Liver (tissue), 9 donors: Measurements from ENCODE around the gene ZNF493. TPM values are rescaled to one million over a fixed set of nuclear protein-coding genes. Genes with fewer than 3 reads are reported as not detected.

ENCODE experiments used
- DNase-seq: peaks from one replicate; pipeline ENCODE4 v3.0.0-alpha.2; 2017; ENCODE audit warnings: low spot score
- H3K27ac ChIP-seq, 2 donors: one replicate each; pipeline ENCODE4 v1.7.0; 2013; ENCODE audit warnings: inconsistent platforms in 2 of 2, low read length in 2 of 2, control low read depth in 1 of 2, low read depth in 1 of 2, mild to moderate bottlenecking in 1 of 2
- H3K27me3 ChIP-seq, 4 donors: one replicate each; pipeline versions ENCODE4 v1.6.1 to v1.7.0; 2013; ENCODE audit warnings: low read length in 3 of 4, inconsistent platforms in 1 of 4, mild to moderate bottlenecking in 1 of 4, moderate library complexity in 1 of 4; ENCODE audit not compliant: control insufficient read depth in 4 of 4, insufficient read depth in 4 of 4
- H3K36me3 ChIP-seq, 4 donors: one replicate each; pipeline versions ENCODE4 v1.6.1 to v1.7.0; 2013; ENCODE audit warnings: low read length in 3 of 4, mild to moderate bottlenecking in 3 of 4, low read depth in 1 of 4, moderate library complexity in 1 of 4; ENCODE audit not compliant: control insufficient read depth in 4 of 4, insufficient read depth in 3 of 4
- H3K4me1 ChIP-seq, 4 donors: one replicate each; pipeline versions ENCODE4 v1.6.1 to v1.7.0; 2013; ENCODE audit warnings: low read length in 3 of 4, mild to moderate bottlenecking in 3 of 4, moderate library complexity in 1 of 4; ENCODE audit not compliant: control insufficient read depth in 4 of 4, insufficient read depth in 4 of 4
- H3K4me3 ChIP-seq, 3 donors: one replicate each; pipeline versions ENCODE4 v1.6.1 to v1.7.0; 2013; ENCODE audit warnings: low read length in 3 of 3, control low read depth in 1 of 3, low read depth in 1 of 3, mild to moderate bottlenecking in 1 of 3
- H3K9ac ChIP-seq, 2 donors: one replicate each; pipeline ENCODE4 v1.7.0; 2013; ENCODE audit warnings: low read length in 2 of 2, mild to moderate bottlenecking in 2 of 2, moderate library complexity in 2 of 2, control low read depth in 1 of 2, low read depth in 1 of 2
- H3K9me3 ChIP-seq, 4 donors: one replicate each; pipeline versions ENCODE4 v1.6.1 to v1.7.0; 2013; ENCODE audit warnings: low read length in 3 of 4; ENCODE audit not compliant: control insufficient read depth in 4 of 4
- ATF3 ChIP-seq: IDR thresholded peaks from 2 replicates; pipeline ENCODE4 v1.6.1; 2016; ENCODE audit warnings: antibody characterized with exemption
- CTCF ChIP-seq: fragments of 150-350 bp; IDR thresholded peaks from 2 replicates; pipeline ENCODE4 v1.5.1; 2017; ENCODE audit warnings: improper control_type of control experiment, low read depth, low read length; ENCODE audit not compliant: missing input control
- EGR1 ChIP-seq, 2 donors: IDR thresholded peaks; 2 replicates each; pipeline ENCODE4 v1.6.1; 2016 to 2018; ENCODE audit warnings: antibody characterized with exemption in 2 of 2, low read depth in 2 of 2
- FOXA1 ChIP-seq: IDR thresholded peaks from 2 replicates; pipeline ENCODE4 v1.6.1; 2016; ENCODE audit warnings: antibody characterized with exemption
- FOXA2 ChIP-seq: IDR thresholded peaks from 2 replicates; pipeline ENCODE4 v1.6.1; 2016; ENCODE audit warnings: antibody characterized with exemption
- GABPA ChIP-seq, 2 donors: IDR thresholded peaks in 1 of 2; conservative IDR thresholded peaks in 1 of 2; 2 replicates each; pipeline ENCODE4 v1.6.1; 2016; ENCODE audit warnings: antibody characterized with exemption in 2 of 2, mild to moderate bottlenecking in 1 of 2, moderate library complexity in 1 of 2
- HNF4A ChIP-seq, 2 donors: conservative IDR thresholded peaks; 2 replicates each; pipeline ENCODE4 v1.6.1; 2016; ENCODE audit warnings: antibody characterized with exemption in 2 of 2, mild to moderate bottlenecking in 2 of 2
- HNF4G ChIP-seq: IDR thresholded peaks from 2 replicates; pipeline ENCODE4 v1.6.1; 2016; ENCODE audit warnings: antibody characterized with exemption
- JUND ChIP-seq, 2 donors: IDR thresholded peaks; 2 replicates each; pipeline ENCODE4 v1.6.1; 2016; ENCODE audit warnings: antibody characterized with exemption in 2 of 2
- MAX ChIP-seq: IDR thresholded peaks from 2 replicates; pipeline ENCODE4 v1.6.1; 2016; ENCODE audit warnings: antibody characterized with exemption
- NR2F2 ChIP-seq: IDR thresholded peaks from 2 replicates; pipeline ENCODE4 v1.6.1; 2016; ENCODE audit warnings: antibody characterized with exemption
- RAD21 ChIP-seq, 2 donors: IDR thresholded peaks; 2 replicates each; pipeline ENCODE4 v1.6.1; 2016; ENCODE audit warnings: antibody characterized with exemption in 2 of 2, mild to moderate bottlenecking in 2 of 2
- REST ChIP-seq: IDR thresholded peaks from 2 replicates; pipeline ENCODE4 v1.6.1; 2016; ENCODE audit warnings: antibody characterized with exemption, mild to moderate bottlenecking
- RXRA ChIP-seq, 2 donors: IDR thresholded peaks; 2 replicates each; pipeline ENCODE4 v1.6.1; 2017 to 2018; ENCODE audit warnings: antibody characterized with exemption in 2 of 2, mild to moderate bottlenecking in 1 of 2
- SP1 ChIP-seq: IDR thresholded peaks from 2 replicates; pipeline ENCODE4 v1.6.1; 2018; ENCODE audit warnings: antibody characterized with exemption, mild to moderate bottlenecking
- TAF1 ChIP-seq: conservative IDR thresholded peaks from 2 replicates; pipeline ENCODE4 v1.6.1; 2016; ENCODE audit warnings: antibody characterized with exemption, mild to moderate bottlenecking
- YY1 ChIP-seq: IDR thresholded peaks from 2 replicates; pipeline ENCODE4 v1.6.1; 2016; ENCODE audit warnings: antibody characterized with exemption, mild to moderate bottlenecking
- ZBTB33 ChIP-seq: IDR thresholded peaks from 2 replicates; pipeline ENCODE4 v1.6.1; 2016; ENCODE audit warnings: antibody characterized with exemption
- WGBS: extraction: QIAGEN DNeasy Blood & Tissue Kit; methylation state at CpG from one replicate; pipeline ENCODE4 v1.1.7; 2013; 5-methylcytosine and 5-hydroxymethylcytosine counted together
- polyA plus RNA-seq, 2 donors: library from polyadenylated mRNA; stranded (reverse) in 1 of 2; unstranded in 1 of 2; fragments of 200-250 nt in 1 of 2; fragments of >200 nt in 1 of 2; fragmentation: Nextera tagmentation in 1 of 2; extraction: Ambion mirVana in 1 of 2; gene quantifications; one replicate each; pipeline versions ENCODE4 v1.2.1 to v1.2.3, GENCODE V29; 2013 to 2015
- total RNA-seq, 2 donors: library from RNA; depleted of rRNA; stranded (reverse); fragments of >200 nt; gene quantifications; one replicate each; pipeline ENCODE4 v1.2.3, GENCODE V29; 2014
- donor health status: healthy.
- donor health status: healthy.
- donor health status: healthy.
- donor health status: healthy.
- donor health status: healthy.

Gene ZNF493
- total and polyA plus RNA-seq, 4 donors = 1.2 to 15.4 (median 9.6) TPM

- no peaks in the 10 kb centered on the region for H3K36me3 ChIP-seq
- TF ChIP-seq FOXA2 (no peak), HNF4G (no peak), REST (no peak), SP1 (no peak), ZBTB33 (no peak), EGR1 (IDR thresholded peaks at IDR 0.05; ENCODE audit: low read depth in 2 of 2) (no peak), HNF4A (conservative IDR thresholded peaks at IDR 0.05) (no peak), GABPA (IDR thresholded peaks at IDR 0.05 in 1 of 2, conservative IDR thresholded peaks at IDR 0.05 in 1 of 2) (no peak), JUND (IDR thresholded peaks at IDR 0.05) (no peak), RAD21 (IDR thresholded peaks at IDR 0.05) (no peak), YY1 (no peak), ATF3 (no peak), FOXA1 (no peak), MAX (no peak), NR2F2 (no peak), CTCF (no peak), RXRA (IDR thresholded peaks at IDR 0.05) (no peak), TAF1 (no peak)
- H3K9ac ChIP-seq = no peak overlapping the region
- H3K27ac ChIP-seq = no peak overlapping the region
- H3K4me1 ChIP-seq = peaks cover 0 to 1% (median 0%) of the 10 kb centered on the region in 4 donors
- DNase-seq = no peak
- 63% methylated on average over 4 of the region's 4 CpGs for WGBS
- peaks cover 17 to 34% (median 29%) of the 10 kb centered on the region in 4 donors for H3K9me3 ChIP-seq
- peak overlapping the region in 1 of 3 donors; percentile 19 for H3K4me3 ChIP-seq
- H3K27me3 ChIP-seq = no peaks in the 10 kb centered on the region
These were observed 42.3 kb downstream of the ZNF493 start for GRCh38 chr19:21439201-21439751.
